HEK293 (cell line): ENCODE measurements around the gene TUNAR.

Experiments
- CTCF ChIA-PET: fragments of 350-600 bp; formaldehyde crosslinking; extraction: SDS; loops from one replicate; lab custom pipeline; 2021; ENCODE audit warnings: antibody characterized with exemption; lab: Yijun Ruan, JAX
- POLR2A ChIA-PET: fragments of 300-600 bp; formaldehyde crosslinking; extraction: SDS; loops from one replicate; lab custom pipeline; 2020; ENCODE audit warnings: antibody characterized with exemption, inconsistent platforms; lab: Yijun Ruan, JAX
- H3K27ac ChIP-seq: fragments of 200-500 bp; sonication (Bioruptor generic); 2 replicates; pipeline ENCODE4 v1.5.1; 2014; ENCODE audit warnings: low read depth, low read length, control low read depth, inconsistent platforms; ENCODE audit errors: extremely low read depth
- H3K36me3 ChIP-seq, 2 experiments: fragments of 200-500 bp in 1 of 2; sonication (Bioruptor generic) in 1 of 2; 1 replicate in 1 of 2; 2 replicates in 1 of 2; pipeline ENCODE4 v1.5.1; 2014 to 2017; ENCODE audit warnings: inconsistent platforms in 2 of 2, low read length in 2 of 2; ENCODE audit not compliant: control insufficient read depth in 2 of 2, insufficient read depth in 1 of 2
- H3K4me1 ChIP-seq: fragments of 200-500 bp; sonication (Bioruptor generic); 2 replicates; pipeline ENCODE4 v1.5.1; 2014; ENCODE audit warnings: mild to moderate bottlenecking, low read length, inconsistent platforms; ENCODE audit not compliant: control insufficient read depth, insufficient read depth
- H3K4me3 ChIP-seq: 2 replicates; pipeline ENCODE4 v1.5.1; 2011; ENCODE audit warnings: low read depth, mild to moderate bottlenecking, control low read depth, low read length, moderate library complexity
- H3K9me3 ChIP-seq: fragments of 200-500 bp; sonication (Bioruptor generic); 2 replicates; pipeline ENCODE4 v1.5.1; 2014; ENCODE audit warnings: low read depth, low read length, inconsistent platforms; ENCODE audit not compliant: control insufficient read depth, insufficient read depth
- RBAK ChIP-seq: fragments of 450-650 bp; formaldehyde crosslinking; IDR thresholded peaks from 2 replicates; pipeline ENCODE4 v1.5.1; 2016; ENCODE audit warnings: missing biosample characterization, missing genetic modification characterization
- SP2 ChIP-seq: fragments of 450-650 bp; formaldehyde crosslinking; IDR thresholded peaks from 2 replicates; pipeline ENCODE4 v1.5.1; 2016; ENCODE audit warnings: missing biosample characterization, missing genetic modification characterization
- ZBTB20 ChIP-seq: fragments of 450-650 bp; formaldehyde crosslinking; IDR thresholded peaks from 2 replicates; pipeline ENCODE4 v1.5.1; 2016; ENCODE audit warnings: missing biosample characterization, missing genetic modification characterization
- ZBTB21 ChIP-seq: fragments of 450-650 bp; formaldehyde crosslinking; IDR thresholded peaks from 2 replicates; pipeline ENCODE4 v1.5.1; 2017; ENCODE audit warnings: missing biosample characterization, missing genetic modification characterization
- ZNF157 ChIP-seq: fragments of 450-650 bp; formaldehyde crosslinking; IDR thresholded peaks from 2 replicates; pipeline ENCODE4 v1.5.1; 2016; ENCODE audit warnings: missing biosample characterization, missing genetic modification characterization
- ZNF266 ChIP-seq: fragments of 450-650 bp; formaldehyde crosslinking; IDR thresholded peaks from 2 replicates; pipeline ENCODE4 v1.5.1; 2016; ENCODE audit warnings: missing biosample characterization, missing genetic modification characterization, low read depth
- ZNF48 ChIP-seq: fragments of 450-650 bp; formaldehyde crosslinking; IDR thresholded peaks from 2 replicates; pipeline ENCODE4 v1.5.1; 2016; ENCODE audit warnings: missing biosample characterization, missing genetic modification characterization
- ZNF521 ChIP-seq: fragments of 450-650 bp; formaldehyde crosslinking; IDR thresholded peaks from 2 replicates; pipeline ENCODE4 v1.5.1; 2017; ENCODE audit warnings: missing biosample characterization, mild to moderate bottlenecking, missing genetic modification characterization
- ZNF529 ChIP-seq: fragments of 450-650 bp; formaldehyde crosslinking; IDR thresholded peaks from 2 replicates; pipeline ENCODE4 v1.5.1; 2017; ENCODE audit warnings: missing genetic modification characterization, missing biosample characterization; ENCODE audit not compliant: insufficient replicate concordance
- ZNF664 ChIP-seq: fragments of 450-650 bp; formaldehyde crosslinking; IDR thresholded peaks from 2 replicates; pipeline ENCODE4 v1.5.1; 2016; ENCODE audit warnings: missing biosample characterization, missing genetic modification characterization
- ZNF76 ChIP-seq: fragments of 450-650 bp; formaldehyde crosslinking; IDR thresholded peaks from 2 replicates; pipeline ENCODE4; 2016; ENCODE audit warnings: low read depth, missing biosample characterization, missing genetic modification characterization, borderline replicate concordance
- ZNF777 ChIP-seq: fragments of 450-650 bp; formaldehyde crosslinking; IDR thresholded peaks from 2 replicates; pipeline ENCODE4 v1.5.1; 2017; ENCODE audit warnings: missing biosample characterization, missing genetic modification characterization, borderline replicate concordance
- ZNF791 ChIP-seq: fragments of 450-650 bp; formaldehyde crosslinking; IDR thresholded peaks from 2 replicates; pipeline ENCODE4 v1.5.1; 2016; ENCODE audit warnings: missing biosample characterization, missing genetic modification characterization
- ZNF843 ChIP-seq: fragments of 450-650 bp; formaldehyde crosslinking; IDR thresholded peaks from 2 replicates; pipeline ENCODE4 v1.5.1; 2016; ENCODE audit warnings: missing biosample characterization, missing genetic modification characterization
- TF ChIP-seq, protein P1 (sequence below): sonication (generic); formaldehyde crosslinking; IDR thresholded peaks from 2 replicates; pipeline ENCODE4 v1.8.1; 2022; ENCODE audit warnings: mild to moderate bottlenecking, moderate library complexity, missing genetic modification reagents
- TF ChIP-seq, protein P2 (sequence below): fragments of 450-650 bp; formaldehyde crosslinking; IDR thresholded peaks from 2 replicates; pipeline ENCODE4 v1.5.1; 2017; ENCODE audit warnings: missing biosample characterization, missing genetic modification characterization
- TF ChIP-seq, protein P3 (sequence below): fragments of 450-650 bp; formaldehyde crosslinking; IDR thresholded peaks from 2 replicates; pipeline ENCODE4 v1.5.1; 2016; ENCODE audit warnings: missing biosample characterization, missing genetic modification characterization
- TF ChIP-seq, protein P4 (sequence below): fragments of 450-650 bp; formaldehyde crosslinking; IDR thresholded peaks from 2 replicates; pipeline ENCODE4 v1.5.1; 2016; ENCODE audit warnings: missing biosample characterization, missing genetic modification characterization, borderline replicate concordance
- TF ChIP-seq, protein P5 (sequence below): fragments of 450-650 bp; formaldehyde crosslinking; IDR thresholded peaks from 2 replicates; pipeline ENCODE4 v1.5.1; 2017; ENCODE audit warnings: missing biosample characterization, missing genetic modification characterization
- TF ChIP-seq, protein P6 (sequence below): fragments of 450-650 bp; formaldehyde crosslinking; IDR thresholded peaks from 2 replicates; pipeline ENCODE4 v1.5.1; 2016; ENCODE audit warnings: missing biosample characterization, missing genetic modification characterization

The TUNAR gene

DNA sequence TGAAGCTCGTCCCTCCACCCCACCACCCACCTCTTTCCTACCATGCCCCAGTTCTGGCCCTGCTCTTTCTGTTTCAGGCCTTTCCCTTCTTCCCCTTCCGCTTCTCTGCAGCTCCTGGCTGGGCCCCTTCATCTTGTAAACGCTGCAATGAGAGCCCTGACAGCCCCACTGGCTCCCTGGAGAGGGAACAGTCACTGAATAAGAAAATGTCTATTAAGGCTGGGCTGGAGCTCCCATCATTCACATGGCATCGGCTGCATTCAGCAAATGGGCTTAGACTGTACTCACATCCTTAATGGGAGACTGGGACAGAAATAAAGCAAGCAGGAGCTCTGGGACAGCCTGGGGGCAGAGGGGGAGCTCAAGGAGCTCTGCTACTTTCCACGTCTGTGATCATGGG, 45.2 kb upstream of the TUNAR start:
- Histone ChIP-seq H3K4me1 (no peaks in the 10 kb centered on the region), H3K4me3 (no peak overlapping the region), H3K36me3 (no peaks in the 10 kb centered on the region), H3K27ac (no peak overlapping the region), H3K9me3 (no peaks in the 10 kb centered on the region)
- ChIA-PET POLR2A (no interaction called here), CTCF (no interaction called here)
- TF ChIP-seq, protein P1, sequence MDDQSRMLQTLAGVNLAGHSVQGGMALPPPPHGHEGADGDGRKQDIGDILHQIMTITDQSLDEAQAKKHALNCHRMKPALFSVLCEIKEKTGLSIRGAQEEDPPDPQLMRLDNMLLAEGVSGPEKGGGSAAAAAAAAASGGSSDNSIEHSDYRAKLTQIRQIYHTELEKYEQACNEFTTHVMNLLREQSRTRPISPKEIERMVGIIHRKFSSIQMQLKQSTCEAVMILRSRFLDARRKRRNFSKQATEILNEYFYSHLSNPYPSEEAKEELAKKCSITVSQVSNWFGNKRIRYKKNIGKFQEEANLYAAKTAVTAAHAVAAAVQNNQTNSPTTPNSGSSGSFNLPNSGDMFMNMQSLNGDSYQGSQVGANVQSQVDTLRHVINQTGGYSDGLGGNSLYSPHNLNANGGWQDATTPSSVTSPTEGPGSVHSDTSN, result no peak
- TF ChIP-seq, protein P2, sequence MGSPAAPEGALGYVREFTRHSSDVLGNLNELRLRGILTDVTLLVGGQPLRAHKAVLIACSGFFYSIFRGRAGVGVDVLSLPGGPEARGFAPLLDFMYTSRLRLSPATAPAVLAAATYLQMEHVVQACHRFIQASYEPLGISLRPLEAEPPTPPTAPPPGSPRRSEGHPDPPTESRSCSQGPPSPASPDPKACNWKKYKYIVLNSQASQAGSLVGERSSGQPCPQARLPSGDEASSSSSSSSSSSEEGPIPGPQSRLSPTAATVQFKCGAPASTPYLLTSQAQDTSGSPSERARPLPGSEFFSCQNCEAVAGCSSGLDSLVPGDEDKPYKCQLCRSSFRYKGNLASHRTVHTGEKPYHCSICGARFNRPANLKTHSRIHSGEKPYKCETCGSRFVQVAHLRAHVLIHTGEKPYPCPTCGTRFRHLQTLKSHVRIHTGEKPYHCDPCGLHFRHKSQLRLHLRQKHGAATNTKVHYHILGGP (tag by site-specific recombination), result no peak
- TF ChIP-seq ZNF791 (tag by site-specific recombination), result no peak
- no peak for TF ChIP-seq RBAK (tag by site-specific recombination)
- TF ChIP-seq, protein P3, sequence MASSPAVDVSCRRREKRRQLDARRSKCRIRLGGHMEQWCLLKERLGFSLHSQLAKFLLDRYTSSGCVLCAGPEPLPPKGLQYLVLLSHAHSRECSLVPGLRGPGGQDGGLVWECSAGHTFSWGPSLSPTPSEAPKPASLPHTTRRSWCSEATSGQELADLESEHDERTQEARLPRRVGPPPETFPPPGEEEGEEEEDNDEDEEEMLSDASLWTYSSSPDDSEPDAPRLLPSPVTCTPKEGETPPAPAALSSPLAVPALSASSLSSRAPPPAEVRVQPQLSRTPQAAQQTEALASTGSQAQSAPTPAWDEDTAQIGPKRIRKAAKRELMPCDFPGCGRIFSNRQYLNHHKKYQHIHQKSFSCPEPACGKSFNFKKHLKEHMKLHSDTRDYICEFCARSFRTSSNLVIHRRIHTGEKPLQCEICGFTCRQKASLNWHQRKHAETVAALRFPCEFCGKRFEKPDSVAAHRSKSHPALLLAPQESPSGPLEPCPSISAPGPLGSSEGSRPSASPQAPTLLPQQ, result no peak
- no peak for TF ChIP-seq ZNF664 (tag by site-specific recombination)
- TF ChIP-seq SP2, result no peak
- no peak for TF ChIP-seq ZNF777
- TF ChIP-seq, protein P4, sequence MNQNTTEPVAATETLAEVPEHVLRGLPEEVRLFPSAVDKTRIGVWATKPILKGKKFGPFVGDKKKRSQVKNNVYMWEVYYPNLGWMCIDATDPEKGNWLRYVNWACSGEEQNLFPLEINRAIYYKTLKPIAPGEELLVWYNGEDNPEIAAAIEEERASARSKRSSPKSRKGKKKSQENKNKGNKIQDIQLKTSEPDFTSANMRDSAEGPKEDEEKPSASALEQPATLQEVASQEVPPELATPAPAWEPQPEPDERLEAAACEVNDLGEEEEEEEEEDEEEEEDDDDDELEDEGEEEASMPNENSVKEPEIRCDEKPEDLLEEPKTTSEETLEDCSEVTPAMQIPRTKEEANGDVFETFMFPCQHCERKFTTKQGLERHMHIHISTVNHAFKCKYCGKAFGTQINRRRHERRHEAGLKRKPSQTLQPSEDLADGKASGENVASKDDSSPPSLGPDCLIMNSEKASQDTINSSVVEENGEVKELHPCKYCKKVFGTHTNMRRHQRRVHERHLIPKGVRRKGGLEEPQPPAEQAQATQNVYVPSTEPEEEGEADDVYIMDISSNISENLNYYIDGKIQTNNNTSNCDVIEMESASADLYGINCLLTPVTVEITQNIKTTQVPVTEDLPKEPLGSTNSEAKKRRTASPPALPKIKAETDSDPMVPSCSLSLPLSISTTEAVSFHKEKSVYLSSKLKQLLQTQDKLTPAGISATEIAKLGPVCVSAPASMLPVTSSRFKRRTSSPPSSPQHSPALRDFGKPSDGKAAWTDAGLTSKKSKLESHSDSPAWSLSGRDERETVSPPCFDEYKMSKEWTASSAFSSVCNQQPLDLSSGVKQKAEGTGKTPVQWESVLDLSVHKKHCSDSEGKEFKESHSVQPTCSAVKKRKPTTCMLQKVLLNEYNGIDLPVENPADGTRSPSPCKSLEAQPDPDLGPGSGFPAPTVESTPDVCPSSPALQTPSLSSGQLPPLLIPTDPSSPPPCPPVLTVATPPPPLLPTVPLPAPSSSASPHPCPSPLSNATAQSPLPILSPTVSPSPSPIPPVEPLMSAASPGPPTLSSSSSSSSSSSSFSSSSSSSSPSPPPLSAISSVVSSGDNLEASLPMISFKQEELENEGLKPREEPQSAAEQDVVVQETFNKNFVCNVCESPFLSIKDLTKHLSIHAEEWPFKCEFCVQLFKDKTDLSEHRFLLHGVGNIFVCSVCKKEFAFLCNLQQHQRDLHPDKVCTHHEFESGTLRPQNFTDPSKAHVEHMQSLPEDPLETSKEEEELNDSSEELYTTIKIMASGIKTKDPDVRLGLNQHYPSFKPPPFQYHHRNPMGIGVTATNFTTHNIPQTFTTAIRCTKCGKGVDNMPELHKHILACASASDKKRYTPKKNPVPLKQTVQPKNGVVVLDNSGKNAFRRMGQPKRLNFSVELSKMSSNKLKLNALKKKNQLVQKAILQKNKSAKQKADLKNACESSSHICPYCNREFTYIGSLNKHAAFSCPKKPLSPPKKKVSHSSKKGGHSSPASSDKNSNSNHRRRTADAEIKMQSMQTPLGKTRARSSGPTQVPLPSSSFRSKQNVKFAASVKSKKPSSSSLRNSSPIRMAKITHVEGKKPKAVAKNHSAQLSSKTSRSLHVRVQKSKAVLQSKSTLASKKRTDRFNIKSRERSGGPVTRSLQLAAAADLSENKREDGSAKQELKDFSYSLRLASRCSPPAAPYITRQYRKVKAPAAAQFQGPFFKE, result no peak
- no peak for TF ChIP-seq ZNF48 (tag by site-specific recombination)
- no peak for TF ChIP-seq ZNF843 (tag by site-specific recombination)
- no peak for TF ChIP-seq ZNF266 (tag by site-specific recombination)
- TF ChIP-seq, protein P5, sequence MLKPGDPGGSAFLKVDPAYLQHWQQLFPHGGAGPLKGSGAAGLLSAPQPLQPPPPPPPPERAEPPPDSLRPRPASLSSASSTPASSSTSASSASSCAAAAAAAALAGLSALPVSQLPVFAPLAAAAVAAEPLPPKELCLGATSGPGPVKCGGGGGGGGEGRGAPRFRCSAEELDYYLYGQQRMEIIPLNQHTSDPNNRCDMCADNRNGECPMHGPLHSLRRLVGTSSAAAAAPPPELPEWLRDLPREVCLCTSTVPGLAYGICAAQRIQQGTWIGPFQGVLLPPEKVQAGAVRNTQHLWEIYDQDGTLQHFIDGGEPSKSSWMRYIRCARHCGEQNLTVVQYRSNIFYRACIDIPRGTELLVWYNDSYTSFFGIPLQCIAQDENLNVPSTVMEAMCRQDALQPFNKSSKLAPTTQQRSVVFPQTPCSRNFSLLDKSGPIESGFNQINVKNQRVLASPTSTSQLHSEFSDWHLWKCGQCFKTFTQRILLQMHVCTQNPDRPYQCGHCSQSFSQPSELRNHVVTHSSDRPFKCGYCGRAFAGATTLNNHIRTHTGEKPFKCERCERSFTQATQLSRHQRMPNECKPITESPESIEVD (tag by site-specific recombination), result no peak
- no peak for TF ChIP-seq ZBTB20 (tag by site-specific recombination)
- no peak for TF ChIP-seq ZNF157 (tag by site-specific recombination)

DNA sequence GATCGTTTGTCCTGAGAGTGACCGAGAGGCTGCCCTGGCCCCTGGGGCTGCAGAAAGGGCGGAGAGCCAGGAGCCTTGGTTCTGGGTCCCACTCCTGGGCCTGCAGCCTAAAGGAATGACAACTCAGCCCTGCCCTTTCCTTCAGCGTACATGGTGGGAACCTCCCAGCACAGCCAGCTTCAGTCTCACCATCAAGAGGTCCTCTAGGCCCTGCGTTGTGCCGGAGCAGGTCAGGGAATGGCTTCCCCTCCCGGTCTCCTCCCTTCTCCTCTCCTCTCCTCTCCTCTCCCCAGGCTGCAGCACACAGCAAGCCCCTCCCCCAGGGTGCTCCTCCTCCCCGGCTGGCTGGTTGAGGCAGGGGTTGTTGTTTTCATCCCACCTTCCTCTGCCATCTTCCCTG, 44.6 kb upstream of the TUNAR start:
- TF ChIP-seq ZNF76 (tag by site-specific recombination) (no peak), ZNF664 (tag by site-specific recombination) (no peak), ZBTB21 (tag by site-specific recombination) (no peak), ZNF521 (tag by site-specific recombination) (no peak), ZNF529 (tag by site-specific recombination) (no peak), ZNF48 (tag by site-specific recombination) (no peak)
- TF ChIP-seq, protein P6, sequence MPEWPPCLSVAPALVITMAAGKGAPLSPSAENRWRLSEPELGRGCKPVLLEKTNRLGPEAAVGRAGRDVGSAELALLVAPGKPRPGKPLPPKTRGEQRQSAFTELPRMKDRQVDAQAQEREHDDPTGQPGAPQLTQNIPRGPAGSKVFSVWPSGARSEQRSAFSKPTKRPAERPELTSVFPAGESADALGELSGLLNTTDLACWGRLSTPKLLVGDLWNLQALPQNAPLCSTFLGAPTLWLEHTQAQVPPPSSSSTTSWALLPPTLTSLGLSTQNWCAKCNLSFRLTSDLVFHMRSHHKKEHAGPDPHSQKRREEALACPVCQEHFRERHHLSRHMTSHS, result no peak
- no peaks in the 10 kb centered on the region for H3K36me3 ChIP-seq
- H3K4me1 ChIP-seq, result no peaks in the 10 kb centered on the region
- no peak overlapping the region for H3K27ac ChIP-seq
- H3K4me3 ChIP-seq, result no peak overlapping the region
- POLR2A ChIA-PET, result no interaction called here
- CTCF ChIA-PET, result no interaction called here
- H3K9me3 ChIP-seq, result no peaks in the 10 kb centered on the region
